GM19455 (cell line): Measurements from ENCODE around the gene FTH1.

ENCODE experiments used
- ATAC-seq: cut with Tn5 transposase; IDR thresholded peaks from one replicate; pipeline ENCODE4 v1.9.1; 2021; ENCODE audit not compliant: unreplicated experiment

Gene FTH1

GRCh38 chr11:61917334-61918109 lies 49.9 kb downstream of the FTH1 start, which contains the start of gene RAB3IL1:
Gene RAB3IL1 (minus strand): TSS chr11:61917566. CDS start chr11:61917367, 199 bp downstream.
- ATAC-seq = no peak

- no peak for ATAC-seq
Observed at GRCh38 chr11:61916737-61917333, 50.6 kb downstream of the FTH1 start.

- ATAC-seq = no peak
Observed at GRCh38 chr11:61914471-61915171, 52.8 kb downstream of the FTH1 start.
